Body of pancreas (tissue), 4 donors: ENCODE measurements around the gene CD58.

Source experiments
- POLR2A ChIP-seq, 3 donors: fragments of 450-650 bp; IDR thresholded peaks; one replicate each; pipeline ENCODE4 v1.6.1; 2016; ENCODE audit warnings: antibody characterized with exemption in 3 of 3, mild to moderate bottlenecking in 2 of 3
- TF ChIP-seq, protein P1 (sequence below), 7 experiments: fragments of 450-650 bp in 4 of 7; fragments of 200-600 bp in 3 of 7; sonication (generic) in 3 of 7; IDR thresholded peaks; one replicate each; pipeline ENCODE4 v1.5.1; 2016 to 2019; ENCODE audit warnings: antibody characterized with exemption in 7 of 7

GRCh38 chr1:116465477-116465844, 105.4 kb downstream of the CD58 start:
- TF ChIP-seq, protein P1, sequence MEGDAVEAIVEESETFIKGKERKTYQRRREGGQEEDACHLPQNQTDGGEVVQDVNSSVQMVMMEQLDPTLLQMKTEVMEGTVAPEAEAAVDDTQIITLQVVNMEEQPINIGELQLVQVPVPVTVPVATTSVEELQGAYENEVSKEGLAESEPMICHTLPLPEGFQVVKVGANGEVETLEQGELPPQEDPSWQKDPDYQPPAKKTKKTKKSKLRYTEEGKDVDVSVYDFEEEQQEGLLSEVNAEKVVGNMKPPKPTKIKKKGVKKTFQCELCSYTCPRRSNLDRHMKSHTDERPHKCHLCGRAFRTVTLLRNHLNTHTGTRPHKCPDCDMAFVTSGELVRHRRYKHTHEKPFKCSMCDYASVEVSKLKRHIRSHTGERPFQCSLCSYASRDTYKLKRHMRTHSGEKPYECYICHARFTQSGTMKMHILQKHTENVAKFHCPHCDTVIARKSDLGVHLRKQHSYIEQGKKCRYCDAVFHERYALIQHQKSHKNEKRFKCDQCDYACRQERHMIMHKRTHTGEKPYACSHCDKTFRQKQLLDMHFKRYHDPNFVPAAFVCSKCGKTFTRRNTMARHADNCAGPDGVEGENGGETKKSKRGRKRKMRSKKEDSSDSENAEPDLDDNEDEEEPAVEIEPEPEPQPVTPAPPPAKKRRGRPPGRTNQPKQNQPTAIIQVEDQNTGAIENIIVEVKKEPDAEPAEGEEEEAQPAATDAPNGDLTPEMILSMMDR (IDR thresholded peaks at IDR 0.05): no peak
- no peak for TF ChIP-seq POLR2A (IDR thresholded peaks at IDR 0.05)
